ENCODE results near the gene ZNF575. TPM values are rescaled to one million over a fixed set of nuclear protein-coding genes. Genes with fewer than 3 reads are reported as not detected.
A peak's percentile ranks its signal among the peaks of the same experiment; 100 is the strongest.

Gene ZNF575
- total RNA-seq, 4 donors from 2014 or later, result 0.21 to 2.8 TPM; not detected in 2

DNA sequence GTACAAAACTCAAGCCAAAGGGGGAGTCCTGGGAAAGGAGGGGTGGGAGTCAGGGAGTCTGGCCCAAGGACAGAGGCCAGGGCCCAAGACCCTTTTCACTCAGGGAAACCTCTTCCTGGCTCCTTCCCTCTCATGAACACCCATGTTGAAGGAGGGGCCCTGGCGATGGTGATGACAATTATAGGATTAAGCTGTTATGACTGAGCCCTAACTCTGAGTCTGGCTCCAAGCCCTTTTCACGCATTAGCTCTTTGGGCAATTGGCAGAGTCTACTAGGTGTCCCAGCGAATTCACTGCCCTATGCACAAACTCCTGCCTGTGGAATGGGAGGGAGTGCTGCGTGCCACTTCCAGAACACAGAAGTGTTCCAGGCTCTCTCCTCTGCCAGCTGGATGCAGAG, 20.7 kb downstream of the ZNF575 start:
- Histone ChIP-seq H3K4me1 (no peaks in the 10 kb centered on the region), H3K27ac (no peak overlapping the region), H3K36me3 (no peaks in the 10 kb centered on the region), H3K4me3 (no peak overlapping the region), H3K9me3 (no peaks in the 10 kb centered on the region), H3K27me3 (no peaks in the 10 kb centered on the region)
- intact Hi-C loops (cut with DNase I; ENCODE audit: low total_unique reads), result no loop called here
- no peak for DNase-seq
- no peak for TF ChIP-seq POLR2A (IDR thresholded peaks at IDR 0.05)
- TF ChIP-seq, protein P1, sequence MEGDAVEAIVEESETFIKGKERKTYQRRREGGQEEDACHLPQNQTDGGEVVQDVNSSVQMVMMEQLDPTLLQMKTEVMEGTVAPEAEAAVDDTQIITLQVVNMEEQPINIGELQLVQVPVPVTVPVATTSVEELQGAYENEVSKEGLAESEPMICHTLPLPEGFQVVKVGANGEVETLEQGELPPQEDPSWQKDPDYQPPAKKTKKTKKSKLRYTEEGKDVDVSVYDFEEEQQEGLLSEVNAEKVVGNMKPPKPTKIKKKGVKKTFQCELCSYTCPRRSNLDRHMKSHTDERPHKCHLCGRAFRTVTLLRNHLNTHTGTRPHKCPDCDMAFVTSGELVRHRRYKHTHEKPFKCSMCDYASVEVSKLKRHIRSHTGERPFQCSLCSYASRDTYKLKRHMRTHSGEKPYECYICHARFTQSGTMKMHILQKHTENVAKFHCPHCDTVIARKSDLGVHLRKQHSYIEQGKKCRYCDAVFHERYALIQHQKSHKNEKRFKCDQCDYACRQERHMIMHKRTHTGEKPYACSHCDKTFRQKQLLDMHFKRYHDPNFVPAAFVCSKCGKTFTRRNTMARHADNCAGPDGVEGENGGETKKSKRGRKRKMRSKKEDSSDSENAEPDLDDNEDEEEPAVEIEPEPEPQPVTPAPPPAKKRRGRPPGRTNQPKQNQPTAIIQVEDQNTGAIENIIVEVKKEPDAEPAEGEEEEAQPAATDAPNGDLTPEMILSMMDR (IDR thresholded peaks at IDR 0.05), result no peak

DNA sequence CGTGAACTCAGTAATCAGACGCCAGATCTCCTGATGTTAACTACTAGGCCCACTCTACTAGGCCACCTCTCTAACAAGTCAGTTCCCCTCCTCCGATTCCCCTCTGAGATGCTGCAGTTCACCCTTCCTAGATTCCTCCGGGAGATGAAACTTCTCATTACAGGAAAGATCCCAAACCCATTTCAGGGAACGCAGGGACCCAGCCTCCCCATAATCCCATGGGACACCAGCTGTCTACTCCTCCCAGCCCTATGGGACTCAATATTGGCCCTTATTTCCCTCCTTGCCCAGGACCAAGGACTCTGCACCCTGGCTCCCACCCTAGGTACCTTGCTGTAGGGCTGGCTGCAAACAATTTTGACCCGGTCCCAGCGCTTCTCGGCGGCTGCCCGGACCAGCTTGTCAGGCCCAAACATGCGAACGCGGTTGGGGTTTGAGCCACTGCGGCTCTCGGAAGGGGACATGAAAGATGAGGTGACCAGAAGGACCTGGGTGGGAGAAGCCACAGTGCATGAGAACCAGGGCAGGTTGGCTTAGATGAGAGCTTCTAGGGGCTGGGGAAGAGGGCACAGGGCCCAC, 21.4 kb downstream of the ZNF575 start:
- H3K9me3 ChIP-seq, result no peaks in the 10 kb centered on the region
- H3K4me3 ChIP-seq, result no peak overlapping the region
- H3K27ac ChIP-seq, result no peak overlapping the region
- no peaks in the 10 kb centered on the region for H3K36me3 ChIP-seq
- TF ChIP-seq, protein P1 (IDR thresholded peaks at IDR 0.05), result no peak
- TF ChIP-seq POLR2A (IDR thresholded peaks at IDR 0.05), result no peak
- DNase-seq, result no peak
- intact Hi-C loops (cut with DNase I; ENCODE audit: low total_unique reads), result no loop called here
- H3K4me1 ChIP-seq, result no peaks in the 10 kb centered on the region
- no peaks in the 10 kb centered on the region for H3K27me3 ChIP-seq

DNA sequence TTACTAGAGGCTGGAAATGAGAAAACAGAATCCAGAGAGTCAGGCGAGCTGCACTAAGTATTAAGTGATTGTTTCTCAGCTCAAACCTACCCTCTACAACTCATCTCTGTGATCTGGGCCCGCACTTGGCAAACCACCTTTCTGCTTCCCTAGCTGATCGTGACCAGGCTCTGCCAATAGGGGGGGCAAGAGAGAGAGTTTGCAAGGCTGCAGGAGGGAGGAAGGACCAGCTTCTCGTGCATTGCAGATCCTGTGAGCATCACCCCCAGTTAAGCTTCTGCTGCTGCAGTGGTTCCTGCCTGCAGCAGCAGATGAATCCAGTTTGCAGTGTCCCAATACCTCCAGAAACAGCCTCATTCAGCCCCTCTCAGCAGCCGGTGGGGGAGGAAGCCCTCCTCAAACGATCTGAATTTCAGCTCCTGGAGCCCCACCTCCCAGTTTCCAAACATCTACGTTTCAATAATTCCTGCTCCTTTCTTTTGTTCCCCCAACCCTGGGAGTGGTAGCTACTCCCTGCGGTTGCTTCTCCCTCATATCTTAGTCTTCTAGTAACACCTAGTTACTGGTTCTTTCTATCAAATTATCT, 22.3 kb downstream of the ZNF575 start:
- H3K36me3 ChIP-seq, result no peaks in the 10 kb centered on the region
- DNase-seq, result peak; percentile 49 to 60
- no peak for TF ChIP-seq POLR2A (IDR thresholded peaks at IDR 0.05)
- TF ChIP-seq, protein P1 (IDR thresholded peaks at IDR 0.05), result peak in 3 of 4 experiments; percentile 41 to 47 (median 43)
- no peaks in the 10 kb centered on the region for H3K27me3 ChIP-seq
- no peaks in the 10 kb centered on the region for H3K9me3 ChIP-seq
- H3K27ac ChIP-seq, result no peak overlapping the region
- H3K4me3 ChIP-seq, result no peak overlapping the region
- intact Hi-C loops (cut with DNase I; ENCODE audit: low total_unique reads), result no loop called here
- no peaks in the 10 kb centered on the region for H3K4me1 ChIP-seq

DNA sequence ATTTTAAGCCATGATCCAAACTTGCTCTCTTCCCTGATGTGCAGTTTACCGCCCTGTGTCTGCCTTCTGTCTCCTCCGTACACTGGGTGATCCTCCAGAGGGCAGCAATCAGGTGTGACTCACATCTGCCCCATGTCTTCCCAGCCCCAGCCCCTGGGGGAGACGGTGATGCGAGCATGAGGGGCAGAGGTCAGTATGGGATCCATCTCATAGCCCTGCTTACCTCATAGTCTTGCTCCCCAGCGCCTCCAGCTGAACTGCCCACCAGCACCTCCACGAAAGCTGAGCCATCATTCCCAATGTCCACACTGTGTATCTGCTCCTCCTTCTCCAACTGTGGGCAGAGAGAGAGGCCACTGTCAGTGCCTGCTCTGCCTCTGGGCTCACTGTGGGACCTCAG, 27.7 kb downstream of the ZNF575 start:
- Histone ChIP-seq H3K27ac (no peak overlapping the region), H3K4me3 (no peak overlapping the region), H3K36me3 (no peaks in the 10 kb centered on the region), H3K27me3 (no peaks in the 10 kb centered on the region), H3K4me1 (peaks cover 0 to 7% of the 10 kb centered on the region in 2 donors), H3K9me3 (no peaks in the 10 kb centered on the region)
- DNase-seq, result no peak
- intact Hi-C loops (cut with DNase I; ENCODE audit: low total_unique reads), result no loop called here
- TF ChIP-seq, protein P1 (IDR thresholded peaks at IDR 0.05), result no peak
- TF ChIP-seq POLR2A (IDR thresholded peaks at IDR 0.05), result no peak

DNA sequence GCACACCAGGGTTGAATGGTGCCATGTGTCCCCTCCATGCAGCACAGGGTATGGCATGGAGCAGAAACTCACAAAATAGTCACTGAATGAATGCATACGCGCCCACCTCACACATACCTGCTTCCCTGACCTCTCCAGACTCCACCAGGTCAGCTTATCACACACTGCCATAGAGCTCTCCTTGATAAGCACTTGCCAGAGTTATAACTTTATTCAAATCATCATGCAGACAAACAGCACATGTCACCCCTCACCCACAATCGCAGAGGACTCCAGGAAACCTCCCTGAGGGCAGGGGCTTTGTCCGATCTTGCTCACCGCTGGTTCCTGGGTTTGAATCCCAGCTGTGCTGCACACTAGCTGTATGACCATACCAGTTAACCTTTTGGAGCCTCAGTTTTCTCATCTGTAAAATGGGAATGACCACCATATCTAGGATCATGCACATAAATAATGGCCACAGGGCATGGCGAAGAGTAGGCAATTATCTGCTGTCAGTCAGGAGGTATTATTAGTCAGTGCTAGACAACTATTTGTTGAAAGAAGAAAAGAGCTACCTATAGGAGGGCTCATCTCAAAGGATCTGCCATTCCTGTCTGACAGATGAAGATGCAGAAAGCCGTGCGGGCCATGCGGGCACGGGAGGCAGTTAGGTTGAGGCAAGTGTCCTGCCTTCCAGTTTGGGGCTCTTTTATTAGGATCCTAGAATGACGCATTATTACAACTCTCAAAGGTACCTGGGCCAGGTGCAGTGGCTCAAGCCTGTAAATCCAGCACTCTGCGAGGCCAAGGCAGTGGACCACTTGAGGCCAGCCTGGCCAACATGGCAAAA, 28.4 kb downstream of the ZNF575 start:
- Histone ChIP-seq H3K36me3 (no peaks in the 10 kb centered on the region), H3K9me3 (no peaks in the 10 kb centered on the region), H3K27me3 (no peaks in the 10 kb centered on the region), H3K4me1 (peaks cover 0 to 7% of the 10 kb centered on the region in 2 donors), H3K27ac (no peak overlapping the region), H3K4me3 (no peak overlapping the region)
- no peak for TF ChIP-seq POLR2A (IDR thresholded peaks at IDR 0.05)
- TF ChIP-seq, protein P1 (IDR thresholded peaks at IDR 0.05), result no peak
- intact Hi-C loops (cut with DNase I; ENCODE audit: low total_unique reads), result no loop called here
- no peak for DNase-seq

Measured in uterus (tissue), 4 donors.